T47D (cell line): ENCODE results near the gene DDX39A.
A peak's percentile ranks its signal among the peaks of the same experiment; 100 is the strongest.
"Not testable (repeated sequence)": the region's sequence is repeated elsewhere in the genome, so short reads cannot be mapped to it uniquely, and the experiment has no call there.

Experiments
- DNase-seq, 2 experiments: peaks; one replicate each; pipeline versions ENCODE4 v3.0.0 to v3.0.0-alpha.2; 2011 to 2012; ENCODE audit warnings: low read depth in 1 of 2, low spot score in 1 of 2
- JUND ChIP-seq: IDR thresholded peaks from 2 replicates; pipeline ENCODE4 v1.6.1; 2012; ENCODE audit warnings: low read depth
- in situ Hi-C: cut with HindIII; loops from 2 replicates; pipeline ENCODE4 v1.10.0; 2016; ENCODE audit warnings: low sequenced_read_pairs, low pct_unique_long_range_greater_than_20kb

The DDX39A gene

GRCh38 chr19:14370169-14370939 is 48.8 kb downstream of the DDX39A start:
- DNase-seq, result no peak
- TF ChIP-seq JUND, result no peak
- in situ Hi-C loops, result no loop called here

- in situ Hi-C loops, result no loop called here
- no peak for TF ChIP-seq JUND
- DNase-seq, result no peak
Observed at GRCh38 chr19:14369399-14370168, 49.6 kb downstream of the DDX39A start.

GRCh38 chr19:14368011-14368513 is 51.1 kb downstream of the DDX39A start:
- in situ Hi-C loops, result no loop called here
- DNase-seq, result no peak
- TF ChIP-seq JUND, result no peak

GRCh38 chr19:14367016-14367415 is 52.1 kb downstream of the DDX39A start:
- in situ Hi-C loops, result no loop called here
- no peak for TF ChIP-seq JUND
- DNase-seq, result no peak

GRCh38 chr19:14366529-14366928 is 52.6 kb downstream of the DDX39A start:
- no peak for TF ChIP-seq JUND
- DNase-seq, result peak; percentile 43 to 96
- in situ Hi-C loops, result no loop called here

GRCh38 chr19:14364098-14364443 is 55.1 kb downstream of the DDX39A start:
- DNase-seq, in situ Hi-C loops: not testable (repeated sequence)

- peak in 1 of 2 experiments; percentile 72 for DNase-seq
- no peak for TF ChIP-seq JUND
- in situ Hi-C loops, result no loop called here
Observed at GRCh38 chr19:14363183-14364097, 55.7 kb downstream of the DDX39A start.

- in situ Hi-C loops, result no loop called here
- peak in 1 of 2 experiments; percentile 52 for DNase-seq
- no peak for TF ChIP-seq JUND
Observed at GRCh38 chr19:14361824-14362223, 57.3 kb downstream of the DDX39A start.
